Pancreas (tissue), 10 donors: ENCODE measurements around the gene CCDC88C. TPM values are rescaled to one million over a fixed set of nuclear protein-coding genes. Genes with fewer than 3 reads are reported as not detected.

Source experiments
- ATAC-seq, 4 donors: fragments of 200-7000 bp; cut with Tn5 transposase; one replicate each; pipeline versions ENCODE4 v1.8.0 to v1.9.1; 2020; ENCODE audit warnings: mild to moderate bottlenecking in 4 of 4, moderate library complexity in 4 of 4
- DNase-seq, 6 donors: peaks; one replicate each; pipeline ENCODE4 v3.0.0-alpha.2; 2020
- FAIRE-seq: peaks from 2 replicates; lab custom pipeline; 2012; peaks lifted over from hg19 to GRCh38; lab: Jason Lieb, UNC
- H3K27ac ChIP-seq, 4 donors: fragments of 200-600 bp; sonication (generic); 1 replicate in 3 of 4; 2 replicates in 1 of 4; pipeline versions ENCODE4 v1.5.0 to v1.8.0; 2020
- H3K27me3 ChIP-seq, 4 donors: fragments of 200-600 bp; one replicate each; pipeline ENCODE4 v1.8.0; 2021
- H3K36me3 ChIP-seq, 3 donors: fragments of 200-600 bp; sonication (generic) in 1 of 3; one replicate each; pipeline versions ENCODE4 v1.5.0 to v1.8.0; 2020 to 2021
- H3K4me1 ChIP-seq, 3 donors: fragments of 200-600 bp; one replicate each; pipeline ENCODE4 v1.8.0; 2021
- H3K4me3 ChIP-seq, 4 donors: fragments of 200-600 bp; sonication (generic) in 2 of 4; one replicate each; pipeline versions ENCODE4 v1.5.0 to v1.8.0; 2020 to 2021
- H3K9me3 ChIP-seq, 4 donors: fragments of 200-600 bp; one replicate each; pipeline ENCODE4 v1.8.0; 2021
- CTCF ChIP-seq, 4 donors: fragments of 200-600 bp; sonication (generic) in 3 of 4; IDR thresholded peaks; one replicate each; pipeline versions ENCODE4 v1.5.0 to v1.8.0; 2021; ENCODE audit warnings: antibody characterized with exemption in 4 of 4
- WGBS, 2 donors: extraction: QIAGEN DNeasy Blood & Tissue Kit; methylation state at CpG; one replicate each; pipeline ENCODE4 v1.1.7; 2013; 5-methylcytosine and 5-hydroxymethylcytosine counted together
- intact Hi-C, 3 donors: fragments of 100-400 bp; cut with DNase I; formaldehyde crosslinking; loops; one replicate each; pipeline versions ENCODE4 v1.11.1 to v1.14.2; 2022
- polyA plus RNA-seq, 2 donors: library from polyadenylated mRNA; stranded (reverse); fragments of 200-250 nt; gene quantifications; one replicate each; pipeline ENCODE4 v1.2.3, GENCODE V29; 2013
- total RNA-seq, 6 donors: library from RNA; stranded (reverse); fragmentation: NEBNext Ultra II Directional in 4 of 6; extraction: Animal tissue kit (Norgen Biotek cat#: 25700) in 4 of 6; gene quantifications; one replicate each; pipeline versions ENCODE4 v1.2.1 to v1.2.4, GENCODE V29; 2021 to 2023
- donor health status: healthy with polysubstance abuse.
- donor health status: DM: no; HTN: no; CAD: no; lungs with moderate emphysema.
- donor health status: DM: no; HTN: no; CAD: no.
- donor health status: control.
- donor health status: control.
- donor health status: Bipolar disorder and iron deficiency.
- donor health status: DM: yes; HTN: yes; CAD: no.
- donor health status: DM: no; HTN: no; CAD: no.
- donor health status: DM: no; HTN: no; CAD: no.
- donor health status: DM: yes; HTN: yes; CAD: no.

The CCDC88C gene
- total and polyA plus RNA-seq, 8 donors, result 10.3 to 20.2 (median 14.6) TPM

DNA sequence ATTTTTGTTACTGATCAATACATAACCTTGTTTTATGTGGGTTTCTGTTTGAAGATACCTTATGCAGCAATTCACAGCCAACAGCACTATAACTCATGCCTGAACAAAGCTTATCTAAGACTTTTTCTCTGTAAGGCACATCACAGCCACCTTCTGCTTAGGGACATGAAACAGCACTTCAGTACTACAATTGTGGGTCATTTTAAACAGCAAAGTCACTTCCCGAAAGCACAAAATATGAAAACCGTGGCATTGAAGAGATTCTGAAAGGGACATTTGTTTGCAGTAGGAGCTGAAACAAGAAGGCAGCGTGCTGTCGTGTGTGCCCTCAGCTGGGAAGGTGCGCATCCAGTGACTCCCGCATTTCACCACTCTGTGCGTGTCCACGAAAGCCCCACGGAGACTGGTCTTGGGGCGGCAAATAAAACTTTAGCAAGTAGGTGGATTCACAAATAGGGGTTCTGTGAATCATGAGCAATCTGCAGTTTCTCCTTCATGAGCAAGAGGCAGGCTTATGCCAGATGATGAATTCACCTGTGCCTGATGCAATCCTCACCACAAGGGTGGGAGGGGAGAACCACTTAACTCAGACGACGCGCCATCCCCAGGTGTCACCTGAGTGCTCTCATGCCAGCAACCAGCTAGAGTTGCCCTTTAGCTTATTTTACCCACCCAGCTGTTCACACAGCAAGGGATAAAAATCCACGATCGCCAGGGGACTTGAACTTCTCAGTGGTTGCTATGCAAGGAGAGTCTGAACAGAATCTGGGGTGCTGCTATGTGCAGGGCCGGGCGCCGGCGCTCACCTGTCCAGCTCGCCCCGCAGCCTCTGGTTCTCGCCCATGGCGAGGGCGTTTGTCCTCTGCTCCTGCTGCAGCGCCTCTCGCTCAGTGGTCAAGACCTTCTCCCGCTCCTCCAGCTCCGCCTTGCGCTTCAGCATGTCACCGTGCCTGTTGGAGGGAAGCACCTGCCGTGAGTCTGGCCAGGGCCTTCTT, 118.2 kb downstream of the CCDC88C start:
- H3K9me3 ChIP-seq, result no peaks in the 10 kb centered on the region
- intact Hi-C loops, result no loop called here
- H3K27ac ChIP-seq, result no peak overlapping the region
- no peak for DNase-seq
- H3K36me3 ChIP-seq, result peaks cover 0 to 22% (median 0%) of the 10 kb centered on the region in 3 donors
- FAIRE-seq, result no peak
- ATAC-seq, result no peak
- TF ChIP-seq CTCF (IDR thresholded peaks at IDR 0.05), result no peak
- H3K4me3 ChIP-seq, result no peak overlapping the region
- H3K27me3 ChIP-seq, result no peaks in the 10 kb centered on the region
- no peaks in the 10 kb centered on the region for H3K4me1 ChIP-seq
- WGBS, 2 donors, result 91 to 93% methylated on average over 30 to 31 of the region's 31 CpGs

DNA sequence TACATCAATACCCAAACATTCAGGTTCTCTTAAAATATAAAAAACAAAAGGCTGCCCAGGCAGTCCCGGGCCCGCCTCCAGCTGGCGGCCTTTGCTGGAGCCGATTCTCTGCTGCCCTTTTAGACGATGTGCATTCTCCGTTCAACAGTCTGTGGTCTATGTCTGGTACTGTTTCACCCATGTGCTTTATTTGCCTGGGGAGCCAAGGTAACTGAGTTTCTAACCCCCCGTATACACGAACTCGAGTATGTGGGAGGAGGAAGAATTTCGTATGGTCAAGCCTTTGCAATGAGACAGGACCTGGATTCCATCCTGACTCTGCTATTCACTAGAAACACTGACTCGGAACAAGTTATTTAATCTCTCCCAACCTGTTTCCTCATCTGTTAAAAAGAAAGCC, 119.0 kb downstream of the CCDC88C start:
- H3K9me3 ChIP-seq, result no peaks in the 10 kb centered on the region
- FAIRE-seq (no peak), ATAC-seq (no peak), DNase-seq (no peak)
- peaks cover 0 to 26% (median 0%) of the 10 kb centered on the region in 3 donors for H3K36me3 ChIP-seq
- no peak for TF ChIP-seq CTCF (IDR thresholded peaks at IDR 0.05)
- no peaks in the 10 kb centered on the region for H3K27me3 ChIP-seq
- H3K4me1 ChIP-seq, result no peaks in the 10 kb centered on the region
- intact Hi-C loops, result no loop called here
- no peak overlapping the region for H3K4me3 ChIP-seq
- no peak overlapping the region for H3K27ac ChIP-seq
- WGBS, 2 donors, result 86 to 88% methylated on average over 11 of the region's 11 CpGs

GRCh38 chr14:91297081-91297711, 120.4 kb downstream of the CCDC88C start:
- WGBS, 2 donors, result 92% methylated on average over 16 of the region's 16 CpGs
- no peaks in the 10 kb centered on the region for H3K27me3 ChIP-seq
- FAIRE-seq (no peak), ATAC-seq (no peak), DNase-seq (no peak)
- H3K36me3 ChIP-seq, result peaks cover 0 to 28% (median 0%) of the 10 kb centered on the region in 3 donors
- no peaks in the 10 kb centered on the region for H3K9me3 ChIP-seq
- no peaks in the 10 kb centered on the region for H3K4me1 ChIP-seq
- TF ChIP-seq CTCF (IDR thresholded peaks at IDR 0.05), result no peak
- intact Hi-C loops, result no loop called here
- no peak overlapping the region for H3K4me3 ChIP-seq
- H3K27ac ChIP-seq, result no peak overlapping the region

- ATAC-seq (no peak), FAIRE-seq (no peak), DNase-seq (no peak)
- H3K4me3 ChIP-seq, result no peak overlapping the region
- TF ChIP-seq CTCF (IDR thresholded peaks at IDR 0.05), result no peak
- H3K27me3 ChIP-seq, result no peaks in the 10 kb centered on the region
- H3K9me3 ChIP-seq, result no peaks in the 10 kb centered on the region
- 96 to 97% methylated on average over 23 of the region's 23 CpGs for WGBS, 2 donors
- no peak overlapping the region for H3K27ac ChIP-seq
- intact Hi-C loops, result no loop called here
- H3K36me3 ChIP-seq, result peaks cover 0 to 30% (median 0%) of the 10 kb centered on the region in 3 donors
- no peaks in the 10 kb centered on the region for H3K4me1 ChIP-seq
Measured at GRCh38 chr14:91295851-91296796, 121.5 kb downstream of the CCDC88C start.
